Esophagus squamous epithelium (tissue), 5 donors: Measurements from ENCODE around the gene SNX24. TPM values are rescaled to one million over a fixed set of nuclear protein-coding genes. Genes with fewer than 3 reads are reported as not detected.
"Not testable (repeated sequence)": the region's sequence is repeated elsewhere in the genome, so short reads cannot be mapped to it uniquely, and the experiment has no call there.

Source experiments
- DNase-seq: peaks from one replicate; lab custom pipeline; 2025; lab: John Stamatoyannopoulos, UW
- H3K27ac ChIP-seq, 4 donors: fragments of 200-600 bp; sonication (generic); one replicate each; pipeline ENCODE4 v1.5.1; 2016 to 2019; ENCODE audit warnings: mild to moderate bottlenecking in 1 of 4
- H3K27me3 ChIP-seq, 4 donors: fragments of 200-600 bp; sonication (generic); 1 replicate in 3 of 4; 2 replicates in 1 of 4; pipeline versions ENCODE4 v1.5.1 to v1.6.0; 2017 to 2021; ENCODE audit warnings: antibody characterized with exemption in 1 of 4
- H3K36me3 ChIP-seq, 3 donors: fragments of 200-600 bp; sonication (generic); one replicate each; pipeline ENCODE4 v1.5.1; 2016 to 2019
- H3K4me1 ChIP-seq, 3 donors: fragments of 200-600 bp; sonication (generic); one replicate each; pipeline ENCODE4 v1.5.1; 2017 to 2019
- H3K4me3 ChIP-seq, 4 donors: fragments of 200-600 bp; sonication (generic); 1 replicate in 3 of 4; 2 replicates in 1 of 4; pipeline ENCODE4 v1.5.1; 2016 to 2019; ENCODE audit warnings: mild to moderate bottlenecking in 2 of 4, moderate library complexity in 1 of 4
- H3K9me3 ChIP-seq, 3 donors: fragments of 200-600 bp; sonication (generic); one replicate each; pipeline ENCODE4 v1.5.1; 2016 to 2019
- POLR2A ChIP-seq, 4 donors: fragments of 450-650 bp; IDR thresholded peaks; one replicate each; pipeline ENCODE4 v1.6.1; 2017; ENCODE audit warnings: antibody characterized with exemption in 4 of 4, mild to moderate bottlenecking in 4 of 4, moderate library complexity in 3 of 4
- WGBS, 2 donors: methylation state at CpG; one replicate each; pipeline ENCODE4 v1.1.5; 2018; 5-methylcytosine and 5-hydroxymethylcytosine counted together
- intact Hi-C: fragments of 100-400 bp; cut with DNase I; formaldehyde crosslinking; loops from one replicate; pipeline ENCODE4 v1.15.0; 2022
- total RNA-seq, 4 donors: library from RNA; depleted of rRNA; stranded (reverse); fragments of >200 nt; gene quantifications; one replicate each; pipeline ENCODE4 v1.1.0, GENCODE V29; 2016
- TF ChIP-seq, protein P1 (sequence below), 6 experiments: fragments of 450-650 bp in 4 of 6; fragments of 200-600 bp in 2 of 6; sonication (generic) in 2 of 6; IDR thresholded peaks; one replicate each; pipeline ENCODE4 v1.5.1; 2016 to 2019; ENCODE audit warnings: antibody characterized with exemption in 6 of 6, mild to moderate bottlenecking in 4 of 6, moderate library complexity in 4 of 6
- donor health status: DM: yes; HTN: yes; CAD: no.

SNX24 gene
- total RNA-seq, 4 donors from 2014 or later = 24.4 to 35.3 (median 28.6) TPM

DNA sequence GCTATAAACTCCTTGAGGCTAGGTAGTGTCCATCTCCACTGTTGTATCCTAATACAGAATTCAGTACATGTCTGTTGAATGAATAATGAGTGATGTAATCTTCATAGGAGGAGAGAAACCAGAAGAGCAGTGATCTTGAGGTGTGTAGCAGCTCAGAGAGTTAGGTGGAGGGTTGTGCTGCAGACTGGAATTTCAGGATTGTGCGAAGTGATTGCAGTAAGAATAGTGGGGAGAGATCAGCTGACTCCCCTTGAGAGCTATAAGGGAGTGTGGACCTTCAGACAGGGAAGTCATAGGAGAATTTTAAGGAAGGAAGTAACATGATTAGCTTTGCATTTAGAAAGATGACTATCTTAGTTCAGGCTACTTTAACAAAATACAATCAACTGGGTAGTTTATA is 4.4 kb downstream of the SNX24 start:
- no peaks in the 10 kb centered on the region for H3K36me3 ChIP-seq
- H3K4me1 ChIP-seq = peaks cover 0 to 46% (median 0%) of the 10 kb centered on the region in 3 donors
- H3K9me3 ChIP-seq = no peaks in the 10 kb centered on the region
- peak overlapping the region; percentile 31 to 72 (median 54) for H3K27ac ChIP-seq
- no peak for TF ChIP-seq POLR2A (IDR thresholded peaks at IDR 0.05)
- TF ChIP-seq, protein P1, sequence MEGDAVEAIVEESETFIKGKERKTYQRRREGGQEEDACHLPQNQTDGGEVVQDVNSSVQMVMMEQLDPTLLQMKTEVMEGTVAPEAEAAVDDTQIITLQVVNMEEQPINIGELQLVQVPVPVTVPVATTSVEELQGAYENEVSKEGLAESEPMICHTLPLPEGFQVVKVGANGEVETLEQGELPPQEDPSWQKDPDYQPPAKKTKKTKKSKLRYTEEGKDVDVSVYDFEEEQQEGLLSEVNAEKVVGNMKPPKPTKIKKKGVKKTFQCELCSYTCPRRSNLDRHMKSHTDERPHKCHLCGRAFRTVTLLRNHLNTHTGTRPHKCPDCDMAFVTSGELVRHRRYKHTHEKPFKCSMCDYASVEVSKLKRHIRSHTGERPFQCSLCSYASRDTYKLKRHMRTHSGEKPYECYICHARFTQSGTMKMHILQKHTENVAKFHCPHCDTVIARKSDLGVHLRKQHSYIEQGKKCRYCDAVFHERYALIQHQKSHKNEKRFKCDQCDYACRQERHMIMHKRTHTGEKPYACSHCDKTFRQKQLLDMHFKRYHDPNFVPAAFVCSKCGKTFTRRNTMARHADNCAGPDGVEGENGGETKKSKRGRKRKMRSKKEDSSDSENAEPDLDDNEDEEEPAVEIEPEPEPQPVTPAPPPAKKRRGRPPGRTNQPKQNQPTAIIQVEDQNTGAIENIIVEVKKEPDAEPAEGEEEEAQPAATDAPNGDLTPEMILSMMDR (IDR thresholded peaks at IDR 0.05) = no peak
- DNase-seq = no peak
- no peaks in the 10 kb centered on the region for H3K27me3 ChIP-seq
- no peak overlapping the region for H3K4me3 ChIP-seq
- intact Hi-C loops = no loop called here
- WGBS, 2 donors = 56 to 67% methylated on average over 1 of the region's 1 CpG

DNA sequence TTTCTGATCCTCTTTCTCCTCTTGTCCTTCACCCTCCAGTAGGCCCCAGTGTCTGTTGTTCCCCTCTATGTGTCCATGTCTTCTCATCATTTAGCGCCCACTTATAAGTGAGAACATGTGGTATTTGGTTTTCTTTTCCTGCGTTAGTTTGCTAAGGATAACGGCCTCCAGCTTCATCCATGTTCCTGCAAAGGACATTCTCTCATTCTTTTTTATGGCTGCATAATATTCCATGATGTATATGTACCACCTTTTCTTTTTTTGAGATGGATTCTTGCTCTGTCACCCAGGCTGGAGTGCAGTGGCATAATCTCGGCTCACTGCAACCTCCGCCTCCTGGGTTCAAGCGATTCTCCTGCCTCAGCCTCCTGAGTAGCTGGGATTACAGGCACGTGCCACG is 12.1 kb downstream of the SNX24 start:
- intact Hi-C loops, H3K27ac ChIP-seq, H3K9me3 ChIP-seq, DNase-seq, H3K4me1 ChIP-seq, H3K4me3 ChIP-seq, H3K27me3 ChIP-seq: not testable (repeated sequence)
- WGBS, 2 donors = 93 to 97% methylated on average over 8 of the region's 8 CpGs
- H3K36me3 ChIP-seq = peaks cover 0 to 11% (median 0%) of the 10 kb centered on the region in 3 donors

DNA sequence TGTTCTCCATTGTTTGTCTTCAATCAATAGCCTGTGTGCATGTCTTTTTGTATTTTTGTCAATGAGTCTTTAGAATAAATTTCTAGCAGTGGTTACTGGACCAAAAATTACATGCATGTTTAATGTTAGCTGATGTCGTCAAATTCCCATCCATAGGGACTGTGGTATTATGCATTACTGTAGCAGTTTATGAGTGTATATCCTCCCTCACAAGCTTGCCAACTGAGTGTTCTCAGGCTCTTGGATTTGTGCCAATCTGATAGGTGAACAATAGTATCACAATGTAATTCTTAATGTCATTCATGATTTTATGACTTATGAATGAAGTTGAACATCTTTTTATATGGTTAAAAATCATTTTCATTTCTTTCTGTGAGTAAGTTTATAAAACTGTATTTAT is 13.0 kb downstream of the SNX24 start:
- H3K4me3 ChIP-seq = no peak overlapping the region
- no peaks in the 10 kb centered on the region for H3K4me1 ChIP-seq
- no peaks in the 10 kb centered on the region for H3K9me3 ChIP-seq
- intact Hi-C loops = no loop called here
- H3K27me3 ChIP-seq = no peaks in the 10 kb centered on the region
- H3K27ac ChIP-seq = no peak overlapping the region
- H3K36me3 ChIP-seq = peaks cover 0 to 11% (median 0%) of the 10 kb centered on the region in 3 donors
- TF ChIP-seq, protein P1 (IDR thresholded peaks at IDR 0.05) = no peak
- no peak for TF ChIP-seq POLR2A (IDR thresholded peaks at IDR 0.05)
- DNase-seq = no peak
- WGBS, 2 donors = 56 to 68% methylated on average over 1 of the region's 1 CpG

DNA sequence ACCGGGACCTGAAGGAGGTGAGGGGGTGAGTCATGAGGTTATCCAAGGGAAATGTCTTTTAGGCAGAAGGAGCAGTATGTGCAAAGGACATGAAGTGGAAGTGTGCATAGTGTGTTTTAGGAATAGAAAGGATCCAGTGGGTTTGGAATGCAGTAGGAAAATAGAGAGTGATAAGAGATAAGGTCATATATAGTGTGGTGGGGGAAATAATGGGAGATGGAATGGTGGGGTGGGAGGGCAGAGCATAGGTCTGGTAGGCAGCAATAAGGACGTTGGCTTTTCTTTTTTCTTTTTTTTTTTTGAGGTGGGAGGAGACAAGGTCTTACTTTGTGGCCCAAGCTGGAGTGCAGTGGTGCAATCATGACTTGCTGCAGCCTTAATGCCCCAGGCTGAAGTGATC is 17.8 kb downstream of the SNX24 start:
- DNase-seq = no peak
- 59 to 72% methylated on average over 2 of the region's 2 CpGs for WGBS, 2 donors
- H3K36me3 ChIP-seq = peaks cover 0 to 23% (median 0%) of the 10 kb centered on the region in 3 donors
- no peaks in the 10 kb centered on the region for H3K4me1 ChIP-seq
- intact Hi-C loops = no loop called here
- H3K9me3 ChIP-seq = no peaks in the 10 kb centered on the region
- TF ChIP-seq, protein P1 (IDR thresholded peaks at IDR 0.05) = no peak
- TF ChIP-seq POLR2A (IDR thresholded peaks at IDR 0.05) = no peak
- H3K4me3 ChIP-seq = no peak overlapping the region
- no peak overlapping the region for H3K27ac ChIP-seq
- H3K27me3 ChIP-seq = no peaks in the 10 kb centered on the region

DNA sequence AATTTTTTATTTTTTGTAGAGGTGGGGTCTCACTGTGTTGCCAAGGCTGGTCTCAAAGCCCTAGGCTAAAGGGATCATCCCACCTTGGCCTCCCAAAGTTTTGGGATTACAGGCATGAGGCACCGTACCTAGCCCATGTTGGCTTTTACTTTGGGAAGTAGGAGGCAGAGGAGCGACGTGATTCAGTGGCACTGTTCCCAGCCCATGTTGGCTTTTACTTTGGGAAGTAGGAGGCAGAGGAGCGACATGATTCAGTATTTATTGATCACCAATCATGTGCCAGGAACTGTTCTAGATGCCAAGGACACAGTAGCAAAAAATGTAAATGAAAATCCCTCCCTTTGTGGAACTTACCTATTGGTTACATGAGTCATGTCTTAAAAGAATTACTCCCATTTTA is 18.3 kb downstream of the SNX24 start:
- no peak overlapping the region for H3K27ac ChIP-seq
- H3K27me3 ChIP-seq = no peaks in the 10 kb centered on the region
- 88 to 92% methylated on average over 4 of the region's 4 CpGs for WGBS, 2 donors
- H3K36me3 ChIP-seq = peaks cover 0 to 28% (median 0%) of the 10 kb centered on the region in 3 donors
- no peaks in the 10 kb centered on the region for H3K4me1 ChIP-seq
- TF ChIP-seq POLR2A (IDR thresholded peaks at IDR 0.05) = no peak
- TF ChIP-seq, protein P1 (IDR thresholded peaks at IDR 0.05) = no peak
- no peak overlapping the region for H3K4me3 ChIP-seq
- no peak for DNase-seq
- no peaks in the 10 kb centered on the region for H3K9me3 ChIP-seq
- intact Hi-C loops = no loop called here

DNA sequence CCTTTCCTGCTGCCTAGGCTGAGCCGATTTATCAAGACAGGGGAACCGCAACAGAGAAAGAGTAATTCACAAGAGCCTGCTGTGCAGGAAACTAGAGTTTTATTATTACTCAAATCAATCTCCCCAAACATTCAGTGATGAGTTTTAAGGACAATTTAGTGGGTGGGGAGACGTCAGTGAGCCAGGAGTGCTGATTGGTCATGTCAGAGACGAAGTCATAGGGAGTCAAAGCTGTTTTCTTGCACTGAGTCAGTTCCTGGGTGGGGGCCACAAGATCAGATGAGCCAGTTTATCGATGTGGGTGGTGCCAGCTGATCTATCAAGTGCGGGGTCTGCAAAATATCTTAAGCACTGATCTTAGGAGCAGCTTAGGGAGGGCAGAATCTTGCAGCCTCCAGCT is 19.0 kb downstream of the SNX24 start:
- intact Hi-C loops = no loop called here
- 81 to 91% methylated on average over 6 of the region's 6 CpGs for WGBS, 2 donors
- DNase-seq = no peak
- H3K36me3 ChIP-seq = peaks cover 0 to 30% (median 0%) of the 10 kb centered on the region in 3 donors
- no peaks in the 10 kb centered on the region for H3K27me3 ChIP-seq
- no peak for TF ChIP-seq POLR2A (IDR thresholded peaks at IDR 0.05)
- TF ChIP-seq, protein P1 (IDR thresholded peaks at IDR 0.05) = no peak
- H3K4me3 ChIP-seq = no peak overlapping the region
- H3K9me3 ChIP-seq = no peaks in the 10 kb centered on the region
- H3K27ac ChIP-seq = no peak overlapping the region
- no peaks in the 10 kb centered on the region for H3K4me1 ChIP-seq
